ENCODE measurements around the gene CFAP53.
"Not testable (repeated sequence)": the region's sequence is repeated elsewhere in the genome, so short reads cannot be mapped to it uniquely, and the experiment has no call there.

The CFAP53 gene

DNA sequence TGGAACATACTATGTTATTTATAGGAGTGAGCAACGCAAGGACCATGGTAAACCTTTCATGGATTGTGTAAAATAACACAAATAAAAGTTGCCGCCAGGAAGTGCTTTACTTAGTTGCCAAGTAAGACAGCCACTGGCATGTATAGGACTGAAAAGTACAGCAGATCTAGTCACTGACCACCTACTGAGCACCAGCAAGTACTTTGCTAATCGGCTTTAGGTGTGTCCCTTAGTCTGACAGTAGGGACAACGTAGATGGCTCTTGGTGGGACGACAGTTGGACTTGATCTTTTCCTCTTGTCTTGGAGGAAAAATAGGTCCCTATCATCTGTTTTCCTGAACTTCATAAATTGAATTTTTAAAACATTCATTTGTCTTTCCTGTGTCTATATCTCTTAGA lies 34.8 kb upstream of the CFAP53 start:
- Histone ChIP-seq H3K9me3 (ENCODE audit: control insufficient read depth, low read length) (no peaks in the 10 kb centered on the region), H3K36me3 (ENCODE audit: control insufficient read depth, insufficient read depth, low read length) (no peaks in the 10 kb centered on the region), H3K9ac (ENCODE audit: low read length) (no peak overlapping the region), H3K4me3 (ENCODE audit: low read length) (no peak overlapping the region), H3K4me1 (ENCODE audit: control insufficient read depth, insufficient read depth, low read length) (peaks cover 5% of the 10 kb centered on the region), H3K27me3 (ENCODE audit: control insufficient read depth, insufficient read depth, low read length) (peaks cover 5% of the 10 kb centered on the region)

DNA sequence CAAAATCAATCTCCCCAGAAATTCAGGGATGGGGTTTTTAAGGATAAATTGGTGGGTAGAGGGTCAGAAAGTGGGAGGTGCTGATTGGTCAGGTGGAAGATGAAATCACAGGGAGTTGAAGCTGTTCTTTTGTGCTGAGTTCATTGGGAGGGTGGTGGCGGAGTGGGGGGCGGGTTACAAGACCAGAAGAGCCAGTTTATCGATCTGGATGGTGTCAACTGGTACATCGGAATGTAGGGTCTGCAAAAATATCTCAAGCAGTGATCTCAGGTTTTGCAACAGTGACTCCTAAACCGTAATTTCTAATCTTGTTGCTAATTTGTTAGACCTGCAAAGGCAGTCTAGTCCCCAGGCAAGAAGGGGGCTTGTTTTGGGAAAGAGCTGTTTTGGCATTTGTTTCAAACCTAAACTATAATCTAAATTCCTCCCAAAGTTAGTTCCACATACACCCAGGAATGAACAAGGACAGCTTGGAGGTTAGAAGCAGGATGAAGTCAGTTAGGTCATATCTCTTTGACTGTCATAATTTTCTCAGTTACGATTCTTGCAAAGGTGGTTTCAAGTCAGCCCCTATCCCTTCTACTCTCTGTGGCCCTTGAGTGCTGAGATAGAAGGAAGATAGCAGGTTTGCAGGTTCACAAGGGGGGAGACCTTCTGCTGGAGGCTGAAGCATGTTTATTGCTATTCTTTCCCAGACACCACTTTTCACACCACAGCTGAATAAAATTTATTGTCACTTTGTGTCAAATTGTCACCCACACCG lies 33.5 kb upstream of the CFAP53 start:
- no peaks in the 10 kb centered on the region for H3K9me3 ChIP-seq (ENCODE audit: control insufficient read depth, low read length)
- H3K4me1 ChIP-seq (ENCODE audit: control insufficient read depth, insufficient read depth, low read length) = peaks cover 5% of the 10 kb centered on the region
- no peak overlapping the region for H3K4me3 ChIP-seq (ENCODE audit: low read length)
- peaks cover 5% of the 10 kb centered on the region for H3K27me3 ChIP-seq (ENCODE audit: control insufficient read depth, insufficient read depth, low read length)
- no peak overlapping the region for H3K9ac ChIP-seq (ENCODE audit: low read length)
- H3K36me3 ChIP-seq (ENCODE audit: control insufficient read depth, insufficient read depth, low read length) = no peaks in the 10 kb centered on the region

DNA sequence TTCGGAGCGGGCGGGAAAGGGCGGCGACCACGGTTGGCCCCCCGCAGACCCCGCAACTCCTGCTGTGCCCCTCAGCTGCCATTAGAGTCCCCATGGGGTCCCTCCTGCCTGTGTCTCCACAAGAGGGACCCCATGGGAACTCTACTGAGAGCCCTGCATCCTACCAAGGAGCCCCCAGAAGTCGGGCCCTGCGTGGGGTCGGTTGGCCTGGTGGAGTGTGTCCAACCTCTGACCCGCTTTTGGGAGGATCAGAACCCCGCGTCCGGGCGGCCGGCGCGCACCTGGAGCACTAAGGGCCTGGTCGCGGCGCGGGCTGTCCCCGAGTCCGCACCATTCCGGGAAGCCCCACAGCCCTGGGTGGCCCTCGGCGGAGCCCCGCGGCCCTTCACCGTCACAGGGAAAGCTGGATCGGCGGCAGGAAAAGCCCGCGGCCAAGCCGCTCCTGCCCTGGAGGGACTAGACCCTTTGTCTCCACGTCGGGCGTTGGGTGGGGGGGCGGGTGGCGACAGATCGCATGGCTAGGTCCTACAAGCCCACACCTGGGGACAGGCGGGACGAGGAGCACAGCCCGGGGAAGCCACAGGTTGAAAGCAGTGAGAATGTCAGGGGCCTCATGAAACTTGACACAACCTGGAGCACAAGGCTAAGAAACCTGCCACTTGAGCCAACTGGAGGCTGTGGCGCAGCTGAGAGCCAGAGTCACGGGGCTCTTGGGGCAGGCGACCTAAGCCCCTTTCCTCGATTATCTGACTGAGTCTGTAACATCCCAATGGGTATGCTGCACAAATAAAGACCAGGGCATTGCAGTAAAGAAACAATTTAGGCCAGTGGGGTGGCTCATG lies 32.4 kb upstream of the CFAP53 start:
- Histone ChIP-seq H3K4me3 (ENCODE audit: low read length) (no peak overlapping the region), H3K9ac (ENCODE audit: low read length) (no peak overlapping the region), H3K27me3 (ENCODE audit: control insufficient read depth, insufficient read depth, low read length) (peaks cover 5% of the 10 kb centered on the region)

DNA sequence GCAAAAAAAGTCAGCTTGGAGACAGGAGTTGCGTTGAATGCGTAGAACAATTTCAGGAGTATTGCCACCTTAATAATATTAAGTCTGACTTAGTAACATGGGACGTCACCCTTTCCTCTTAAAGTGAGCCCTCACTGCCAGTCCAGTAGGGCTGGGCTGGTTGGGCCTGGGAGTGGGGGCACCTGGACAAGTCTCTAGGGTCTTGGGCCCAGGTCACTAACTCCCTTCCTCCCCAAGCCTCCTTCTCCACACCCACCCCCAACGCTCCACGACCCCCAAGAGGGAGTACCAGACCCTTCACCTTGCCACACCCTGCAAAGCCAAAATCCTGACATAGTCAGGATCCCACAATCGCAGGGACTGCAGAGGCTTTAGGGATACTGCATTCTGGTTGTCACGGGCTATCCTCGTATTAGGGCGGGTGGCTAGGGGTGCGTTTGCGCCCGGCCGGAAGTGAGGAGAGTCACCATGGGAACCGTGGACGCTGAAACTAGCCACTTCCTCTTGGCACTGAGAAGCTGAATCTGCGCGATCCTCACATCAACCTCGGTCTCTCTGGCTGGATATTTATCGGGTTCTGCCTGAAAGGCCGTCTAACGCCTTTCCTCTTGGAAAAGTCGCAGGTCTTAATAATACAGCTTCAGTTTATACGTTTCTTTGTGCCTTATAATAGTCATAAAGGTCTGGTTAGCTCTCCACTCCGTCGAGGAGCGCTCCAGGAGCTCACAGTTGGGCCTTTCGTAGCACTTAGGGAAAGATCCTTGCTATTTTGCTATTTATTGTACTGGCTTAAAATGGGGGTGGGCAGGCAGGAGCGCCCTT lies 31.5 kb upstream of the CFAP53 start:
- peaks cover 5% of the 10 kb centered on the region for H3K27me3 ChIP-seq (ENCODE audit: control insufficient read depth, insufficient read depth, low read length)
- no peaks in the 10 kb centered on the region for H3K9me3 ChIP-seq (ENCODE audit: control insufficient read depth, low read length)
- peak overlapping the region; percentile 70 for H3K4me3 ChIP-seq (ENCODE audit: low read length)
- H3K36me3 ChIP-seq (ENCODE audit: control insufficient read depth, insufficient read depth, low read length) = no peaks in the 10 kb centered on the region
- peaks cover 5% of the 10 kb centered on the region for H3K4me1 ChIP-seq (ENCODE audit: control insufficient read depth, insufficient read depth, low read length)
- H3K9ac ChIP-seq (ENCODE audit: low read length) = peak overlapping the region; percentile 37

More for the DNA sequence above, 32.4 kb upstream of the CFAP53 start:
- Histone ChIP-seq H3K4me1 (ENCODE audit: control insufficient read depth, insufficient read depth, low read length) (peaks cover 5% of the 10 kb centered on the region), H3K36me3 (ENCODE audit: control insufficient read depth, insufficient read depth, low read length) (no peaks in the 10 kb centered on the region), H3K9me3 (ENCODE audit: control insufficient read depth, low read length) (no peaks in the 10 kb centered on the region)

DNA sequence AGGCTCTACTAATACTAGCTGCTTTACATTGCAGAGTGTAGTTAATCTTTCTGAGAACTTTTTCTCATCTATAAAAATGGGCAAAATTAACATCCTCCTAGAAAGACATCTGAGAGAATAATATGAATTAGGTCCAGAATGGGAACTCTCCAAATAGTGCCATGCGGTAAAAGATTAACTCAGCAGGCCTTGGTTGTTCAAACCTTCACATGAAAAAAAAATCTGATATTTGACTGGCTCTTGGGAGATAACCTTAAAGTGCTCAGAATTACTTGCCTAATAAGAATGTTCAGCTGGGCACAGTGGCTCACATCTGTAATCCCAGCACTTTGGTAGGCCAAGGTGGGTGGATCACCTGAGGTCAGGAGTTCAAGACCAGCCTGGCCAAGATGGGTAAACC lies 26.7 kb upstream of the CFAP53 start:
- Histone ChIP-seq H3K4me1 (ENCODE audit: control insufficient read depth, insufficient read depth, low read length) (peaks cover 5% of the 10 kb centered on the region), H3K9ac (ENCODE audit: low read length) (no peak overlapping the region), H3K36me3 (ENCODE audit: control insufficient read depth, insufficient read depth, low read length) (no peaks in the 10 kb centered on the region), H3K4me3 (ENCODE audit: low read length) (no peak overlapping the region), H3K9me3 (ENCODE audit: control insufficient read depth, low read length) (no peaks in the 10 kb centered on the region), H3K27me3 (ENCODE audit: control insufficient read depth, insufficient read depth, low read length) (no peaks in the 10 kb centered on the region)

DNA sequence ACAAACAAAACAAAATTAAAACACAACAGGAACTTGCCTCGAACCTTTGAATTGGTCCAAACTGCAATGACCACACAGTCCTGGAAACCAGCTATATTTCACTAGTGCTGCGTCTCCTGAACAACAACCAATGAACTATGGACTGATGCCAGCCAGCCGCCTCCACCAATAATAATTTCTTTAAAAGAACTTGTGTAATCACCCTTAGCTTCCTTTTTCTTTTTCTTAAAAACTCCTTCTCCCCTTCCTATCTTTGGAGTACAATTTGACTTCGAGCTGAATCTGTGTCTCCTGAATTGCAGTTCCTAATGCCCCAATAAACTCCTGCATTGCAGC lies 22.8 kb upstream of the CFAP53 start:
- no peaks in the 10 kb centered on the region for H3K36me3 ChIP-seq (ENCODE audit: control insufficient read depth, insufficient read depth, low read length)
- no peak overlapping the region for H3K9ac ChIP-seq (ENCODE audit: low read length)
- H3K4me1 ChIP-seq (ENCODE audit: control insufficient read depth, insufficient read depth, low read length) = peaks cover 9% of the 10 kb centered on the region
- no peaks in the 10 kb centered on the region for H3K27me3 ChIP-seq (ENCODE audit: control insufficient read depth, insufficient read depth, low read length)
- no peak overlapping the region for H3K4me3 ChIP-seq (ENCODE audit: low read length)
- no peaks in the 10 kb centered on the region for H3K9me3 ChIP-seq (ENCODE audit: control insufficient read depth, low read length)

DNA sequence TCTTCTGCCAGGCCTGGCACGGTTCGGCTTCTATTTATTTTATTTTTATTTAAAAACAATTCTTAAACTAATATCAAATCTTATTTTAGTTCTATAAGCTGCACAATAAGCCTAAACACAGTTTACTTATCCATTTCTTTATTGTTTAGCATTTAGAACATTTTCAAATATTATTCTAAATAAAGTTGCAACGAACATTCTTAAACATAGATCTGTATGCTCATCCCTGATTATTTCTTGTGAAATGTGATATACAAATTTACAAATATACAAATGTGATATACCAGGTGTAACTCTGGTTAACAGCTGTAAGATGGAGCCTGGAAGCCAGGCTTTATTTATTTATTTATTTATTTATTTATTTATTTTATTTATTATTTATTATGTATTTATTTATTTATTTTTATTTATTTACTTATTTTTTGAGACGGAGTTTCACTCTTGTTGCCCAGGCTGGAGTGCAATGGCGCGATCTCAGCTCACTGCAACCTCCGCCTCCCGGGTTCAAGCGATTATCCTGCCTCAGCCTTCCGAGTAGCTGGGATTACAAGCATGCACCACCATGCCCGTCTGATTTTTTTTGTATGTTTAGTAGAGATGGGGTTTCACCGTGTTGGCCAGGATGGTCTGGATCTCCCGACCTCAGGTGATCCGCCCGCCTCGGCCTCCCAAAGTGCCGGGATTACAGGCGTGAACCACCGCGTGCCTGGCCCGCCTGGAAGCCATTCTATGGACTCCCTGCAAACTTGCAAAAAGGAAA lies 22.2 kb upstream of the CFAP53 start:
- not testable (repeated sequence) for H3K36me3 ChIP-seq (ENCODE audit: control insufficient read depth, insufficient read depth, low read length); H3K27me3 ChIP-seq (ENCODE audit: control insufficient read depth, insufficient read depth, low read length); H3K4me1 ChIP-seq (ENCODE audit: control insufficient read depth, insufficient read depth, low read length); H3K9me3 ChIP-seq (ENCODE audit: control insufficient read depth, low read length)
- peak overlapping the region; percentile 46 for H3K4me3 ChIP-seq (ENCODE audit: low read length)
- peak overlapping the region; percentile 88 for H3K9ac ChIP-seq (ENCODE audit: low read length)

DNA sequence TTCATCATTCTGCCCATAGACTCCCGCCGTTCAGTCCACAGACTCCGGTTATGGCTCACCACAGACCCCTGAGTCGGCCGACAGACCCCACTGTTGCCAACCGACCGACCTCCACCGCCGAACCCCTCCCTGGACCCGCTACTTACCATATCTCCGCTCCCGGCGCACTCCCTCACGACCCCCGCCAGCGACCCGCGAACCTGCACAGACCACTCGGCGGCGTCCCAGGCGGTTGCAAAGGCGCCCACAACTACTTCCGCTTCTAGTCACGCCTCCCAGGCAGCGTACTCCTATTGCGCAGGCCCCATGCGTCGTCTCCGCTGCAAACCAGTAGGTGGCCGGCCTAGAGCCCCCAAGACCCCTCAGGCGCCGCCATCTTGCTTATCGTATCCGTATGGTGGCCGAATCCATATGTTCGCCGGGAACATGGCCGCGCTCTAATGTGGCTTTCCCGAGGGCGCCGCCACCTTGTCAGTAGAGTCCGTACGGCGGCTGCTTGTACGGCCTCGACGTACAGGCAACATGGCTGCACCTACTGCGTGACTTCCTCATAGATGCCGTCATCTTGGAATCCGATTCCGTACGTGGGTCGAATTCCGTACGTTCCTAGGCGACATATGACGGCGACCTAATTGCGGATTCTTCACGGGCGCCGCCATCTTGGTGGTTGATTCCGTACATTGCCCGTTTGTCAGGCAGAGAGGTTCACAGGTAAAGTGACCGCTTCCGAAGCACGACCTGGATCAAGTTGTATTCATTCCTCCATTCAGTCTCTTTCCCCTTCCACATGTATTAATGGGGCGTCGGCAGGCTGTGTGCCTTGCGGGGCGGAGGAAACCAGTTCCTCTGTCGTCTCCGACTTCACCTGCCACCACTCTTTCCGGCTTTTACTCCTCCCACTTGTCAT lies 21.4 kb upstream of the CFAP53 start, which contains the start of gene CXXC1:
CXXC1 (minus strand) TSS at position 252 of the 907 bp plus-strand sequence; CDS start at position 149, 103 bp downstream.
- peaks cover 9% of the 10 kb centered on the region for H3K4me1 ChIP-seq (ENCODE audit: control insufficient read depth, insufficient read depth, low read length)
- H3K9me3 ChIP-seq (ENCODE audit: control insufficient read depth, low read length) = no peaks in the 10 kb centered on the region
- H3K36me3 ChIP-seq (ENCODE audit: control insufficient read depth, insufficient read depth, low read length) = no peaks in the 10 kb centered on the region
- no peaks in the 10 kb centered on the region for H3K27me3 ChIP-seq (ENCODE audit: control insufficient read depth, insufficient read depth, low read length)
- peak within 1 kb of the TSS; percentile 77 for H3K4me3 ChIP-seq (ENCODE audit: low read length)
- H3K9ac ChIP-seq (ENCODE audit: low read length) = peak within 1 kb of the TSS; percentile 88

DNA sequence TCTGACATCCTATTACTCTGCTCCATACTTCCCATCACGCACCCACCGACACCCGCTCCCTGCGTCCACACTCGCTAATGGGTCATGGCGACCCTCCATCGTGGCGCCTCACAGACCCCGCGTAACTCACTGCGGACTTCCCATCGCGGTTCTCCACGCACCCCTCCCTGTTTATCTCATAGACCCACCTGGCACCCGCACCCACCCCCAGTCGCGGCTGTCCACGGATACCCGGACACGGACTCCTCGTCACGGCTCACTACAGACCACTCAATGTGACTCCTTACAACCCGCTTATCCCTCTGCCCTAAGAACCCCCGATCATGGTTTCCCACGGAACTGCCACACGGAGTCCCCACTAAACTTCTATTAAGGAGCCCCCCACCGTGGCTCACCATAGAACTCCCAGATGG lies 20.7 kb upstream of the CFAP53 start:
- H3K36me3 ChIP-seq (ENCODE audit: control insufficient read depth, insufficient read depth, low read length) = no peaks in the 10 kb centered on the region
- H3K27me3 ChIP-seq (ENCODE audit: control insufficient read depth, insufficient read depth, low read length) = no peaks in the 10 kb centered on the region
- H3K4me3 ChIP-seq (ENCODE audit: low read length) = peak overlapping the region; percentile 77
- H3K9ac ChIP-seq (ENCODE audit: low read length) = peak overlapping the region; percentile 88
- peaks cover 9% of the 10 kb centered on the region for H3K4me1 ChIP-seq (ENCODE audit: control insufficient read depth, insufficient read depth, low read length)
- H3K9me3 ChIP-seq (ENCODE audit: control insufficient read depth, low read length) = no peaks in the 10 kb centered on the region

DNA sequence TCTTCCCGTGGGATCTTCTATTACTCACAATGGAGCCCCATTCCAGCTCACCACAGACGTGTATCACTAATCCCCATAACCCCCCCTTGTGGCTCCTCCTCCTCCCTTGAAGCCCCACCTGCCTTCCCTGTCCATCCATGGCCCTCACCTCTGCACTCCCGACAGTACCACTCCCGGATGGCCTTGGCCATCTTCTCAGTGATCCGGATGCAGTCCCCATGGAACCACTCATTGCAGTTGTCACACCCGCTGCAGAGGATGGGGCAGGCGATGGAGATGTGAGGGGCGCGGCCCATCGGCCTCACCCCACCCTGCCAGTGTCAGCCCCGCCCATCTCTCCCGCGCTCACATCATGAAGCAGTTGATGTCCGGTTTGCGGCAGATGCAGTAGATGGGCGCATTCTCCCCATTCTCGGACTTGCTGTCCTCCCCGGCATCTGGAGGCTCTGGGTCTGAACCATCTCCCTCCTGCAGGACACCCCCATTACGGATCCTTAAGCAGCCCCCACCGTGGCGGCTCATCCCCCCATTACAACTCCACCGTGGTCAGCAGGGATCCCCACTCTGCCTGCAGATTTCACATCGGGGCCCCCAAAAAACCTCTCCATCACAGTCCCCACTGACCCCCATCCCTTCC lies 20.2 kb upstream of the CFAP53 start:
- H3K4me1 ChIP-seq (ENCODE audit: control insufficient read depth, insufficient read depth, low read length) = peaks cover 9% of the 10 kb centered on the region
- no peaks in the 10 kb centered on the region for H3K27me3 ChIP-seq (ENCODE audit: control insufficient read depth, insufficient read depth, low read length)
- peak overlapping the region; percentile 77 for H3K4me3 ChIP-seq (ENCODE audit: low read length)
- no peaks in the 10 kb centered on the region for H3K9me3 ChIP-seq (ENCODE audit: control insufficient read depth, low read length)
- H3K36me3 ChIP-seq (ENCODE audit: control insufficient read depth, insufficient read depth, low read length) = no peaks in the 10 kb centered on the region
- peak overlapping the region; percentile 88 for H3K9ac ChIP-seq (ENCODE audit: low read length)

Data from mucosa of stomach (tissue), 1 donor.